Measurements from ENCODE around the gene STARD3NL.

The STARD3NL gene

GRCh38 chr7:38276096-38276877 lies 98.2 kb downstream of the STARD3NL start:
- peak; percentile 82 for FAIRE-seq
- TF ChIP-seq POLR2A (IDR thresholded peaks at IDR 0.05; ENCODE audit: low read depth, low read length): no peak
- DNase-seq (ENCODE audit: insufficient read length, low spot score): no peak

- no peak for DNase-seq (ENCODE audit: insufficient read length, low spot score)
- no peak for TF ChIP-seq POLR2A (IDR thresholded peaks at IDR 0.05; ENCODE audit: low read depth, low read length)
- no peak for FAIRE-seq
Measured at GRCh38 chr7:38280000-38280399, 102.0 kb downstream of the STARD3NL start.
